Adrenal gland (tissue), 12 donors: ENCODE data around the gene MACROD2. TPM values are rescaled to one million over a fixed set of nuclear protein-coding genes. Genes with fewer than 3 reads are reported as not detected.

ENCODE experiments used
- DNase-seq, 7 donors: peaks; one replicate each; pipeline ENCODE4 v3.0.0-alpha.2; 2019 to 2020
- H3K27ac ChIP-seq, 5 donors: fragments of 200-600 bp; sonication (generic) in 4 of 5; 1 replicate in 3 of 5; 2 replicates in 2 of 5; pipeline versions ENCODE4 v1.5.1 to v1.8.0; 2016 to 2020; ENCODE audit warnings: mild to moderate bottlenecking in 1 of 5
- H3K27me3 ChIP-seq: fragments of 200-600 bp; 2 replicates; pipeline ENCODE4 v1.8.0; 2021
- H3K36me3 ChIP-seq, 2 donors: fragments of 200-600 bp; replicated peaks in 1 of 2; 1 replicate in 1 of 2; 2 replicates in 1 of 2; pipeline versions ENCODE4 v1.5.1 to v1.8.0; 2018 to 2022
- H3K4me1 ChIP-seq, 2 donors: fragments of 200-600 bp; replicated peaks in 1 of 2; 1 replicate in 1 of 2; 2 replicates in 1 of 2; pipeline versions ENCODE4 v1.5.1 to v1.8.0; 2018 to 2021
- H3K4me3 ChIP-seq, 4 donors: fragments of 200-600 bp; sonication (generic) in 3 of 4; one replicate each; pipeline ENCODE4 v1.5.1; 2016 to 2018
- H3K9me3 ChIP-seq, 3 donors: fragments of 200-600 bp; sonication (generic) in 1 of 3; replicated peaks in 1 of 3; 1 replicate in 2 of 3; 2 replicates in 1 of 3; pipeline versions ENCODE4 v1.5.1 to v1.8.0; 2016 to 2021
- POLR2A ChIP-seq, 2 donors: fragments of 450-650 bp; IDR thresholded peaks; one replicate each; pipeline ENCODE4 v1.6.1; 2017; ENCODE audit warnings: antibody characterized with exemption in 2 of 2, mild to moderate bottlenecking in 2 of 2, moderate library complexity in 1 of 2
- WGBS, 4 donors: extraction: QIAGEN DNeasy Blood & Tissue Kit in 2 of 4; methylation state at CpG; one replicate each; pipeline versions ENCODE4 v1.1.5 to v1.1.7; 2013 to 2017; 5-methylcytosine and 5-hydroxymethylcytosine counted together
- intact Hi-C, 2 donors: fragments of 100-400 bp; cut with DNase I; formaldehyde crosslinking; loops; one replicate each; pipeline versions ENCODE4 v1.14.1 to v1.15.0; 2022 to 2023
- polyA plus RNA-seq, 3 donors: library from polyadenylated mRNA; stranded (reverse); fragments of 200-250 nt in 2 of 3; fragments of 350-450 nt in 1 of 3; fragmentation: Illumina TruSeq in 1 of 3; extraction: RNeasy Lipid Tissue Mini Kit (QIAGEN cat#74804) in 1 of 3; gene quantifications; one replicate each; pipeline ENCODE4 v1.2.3, GENCODE V29; 2013 to 2014
- total RNA-seq, 9 donors: library from RNA; depleted of rRNA in 4 of 9; stranded (reverse); fragments of >200 nt in 4 of 9; fragments of 120-200 nt in 1 of 9; fragmentation: NEBNext Ultra II Directional in 1 of 9; extraction: Animal tissue kit (Norgen Biotek cat#: 25700) in 1 of 9; gene quantifications; one replicate each; pipeline versions ENCODE4 v1.1.0 to v1.2.4, GENCODE V29; 2013 to 2023
- TF ChIP-seq, protein P1 (sequence below), 6 experiments: fragments of 450-650 bp in 4 of 6; fragments of 200-600 bp in 2 of 6; sonication (generic) in 1 of 6; IDR thresholded peaks; 1 replicate in 5 of 6; 2 replicates in 1 of 6; pipeline versions ENCODE4 v1.5.1 to v1.8.0; 2016 to 2021; ENCODE audit warnings: antibody characterized with exemption in 6 of 6, mild to moderate bottlenecking in 2 of 6, moderate library complexity in 1 of 6
- donor health status: healthy with polysubstance abuse.
- donor health status: Bipolar disorder and iron deficiency.
- donor health status: DM: yes; HTN: yes; CAD: no.
- donor health status: DM: no; HTN: no; CAD: no.
- donor health status: DM: no; HTN: no; CAD: no.
- donor health status: DM: yes; HTN: yes; CAD: no.

MACROD2 gene
- total and polyA plus RNA-seq, 12 donors = 1.1 to 21.2 (median 6.4) TPM

DNA sequence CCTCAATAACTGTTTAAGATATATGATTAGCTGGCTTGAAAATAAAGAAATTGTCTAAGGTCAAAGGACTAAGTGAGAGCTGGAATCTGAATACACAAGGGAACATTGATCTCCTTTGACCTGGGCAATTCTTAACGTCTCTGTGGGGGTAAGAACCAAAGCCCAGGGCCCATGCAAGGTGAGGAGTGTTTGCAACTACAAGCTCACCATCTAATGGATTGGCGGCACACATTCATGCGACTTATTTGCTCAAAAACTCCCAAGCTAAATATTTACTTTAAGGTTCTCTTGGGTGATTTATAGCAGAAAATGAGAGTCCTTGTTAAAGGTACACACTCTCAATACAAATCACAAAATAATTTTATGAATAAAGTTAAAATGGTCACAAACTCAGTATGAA, 734.1 kb downstream of the MACROD2 start:
- Histone ChIP-seq H3K36me3 (no peaks in the 10 kb centered on the region), H3K4me1 (no peaks in the 10 kb centered on the region), H3K27me3 (no peaks in the 10 kb centered on the region), H3K4me3 (no peak overlapping the region), H3K9me3 (no peaks in the 10 kb centered on the region), H3K27ac (no peak overlapping the region)
- no peak for DNase-seq
- intact Hi-C loops = no loop called here
- 73 to 89% (median 81%) methylated on average over 3 of the region's 3 CpGs for WGBS, 4 donors
- TF ChIP-seq POLR2A (IDR thresholded peaks at IDR 0.05) = no peak
- TF ChIP-seq, protein P1, sequence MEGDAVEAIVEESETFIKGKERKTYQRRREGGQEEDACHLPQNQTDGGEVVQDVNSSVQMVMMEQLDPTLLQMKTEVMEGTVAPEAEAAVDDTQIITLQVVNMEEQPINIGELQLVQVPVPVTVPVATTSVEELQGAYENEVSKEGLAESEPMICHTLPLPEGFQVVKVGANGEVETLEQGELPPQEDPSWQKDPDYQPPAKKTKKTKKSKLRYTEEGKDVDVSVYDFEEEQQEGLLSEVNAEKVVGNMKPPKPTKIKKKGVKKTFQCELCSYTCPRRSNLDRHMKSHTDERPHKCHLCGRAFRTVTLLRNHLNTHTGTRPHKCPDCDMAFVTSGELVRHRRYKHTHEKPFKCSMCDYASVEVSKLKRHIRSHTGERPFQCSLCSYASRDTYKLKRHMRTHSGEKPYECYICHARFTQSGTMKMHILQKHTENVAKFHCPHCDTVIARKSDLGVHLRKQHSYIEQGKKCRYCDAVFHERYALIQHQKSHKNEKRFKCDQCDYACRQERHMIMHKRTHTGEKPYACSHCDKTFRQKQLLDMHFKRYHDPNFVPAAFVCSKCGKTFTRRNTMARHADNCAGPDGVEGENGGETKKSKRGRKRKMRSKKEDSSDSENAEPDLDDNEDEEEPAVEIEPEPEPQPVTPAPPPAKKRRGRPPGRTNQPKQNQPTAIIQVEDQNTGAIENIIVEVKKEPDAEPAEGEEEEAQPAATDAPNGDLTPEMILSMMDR (IDR thresholded peaks at IDR 0.05) = no peak

DNA sequence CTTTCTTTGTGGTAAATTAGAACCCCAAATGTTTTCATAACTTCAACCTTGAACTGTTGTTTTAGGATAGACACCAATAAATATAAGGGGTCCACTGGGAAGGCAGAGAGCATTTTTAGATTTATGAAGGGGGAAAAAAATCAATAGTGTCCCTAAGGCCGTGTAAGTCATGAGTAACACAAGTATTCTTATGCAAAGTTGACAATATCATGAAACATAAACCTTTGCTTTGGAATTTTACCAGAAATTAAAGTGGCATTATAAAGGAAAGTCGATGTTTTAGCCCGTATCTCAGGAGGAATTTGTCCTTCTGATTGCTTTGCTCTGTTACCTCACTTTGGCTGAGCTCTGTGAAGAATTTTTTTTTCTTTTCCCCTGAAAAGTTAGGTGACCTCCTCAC, 737.0 kb downstream of the MACROD2 start:
- H3K4me3 ChIP-seq = no peak overlapping the region
- no peaks in the 10 kb centered on the region for H3K27me3 ChIP-seq
- WGBS, 4 donors = 43 to 63% (median 60%) methylated on average over 3 of the region's 3 CpGs
- no peak for TF ChIP-seq POLR2A (IDR thresholded peaks at IDR 0.05)
- TF ChIP-seq, protein P1 (IDR thresholded peaks at IDR 0.05) = no peak
- no peaks in the 10 kb centered on the region for H3K36me3 ChIP-seq
- H3K27ac ChIP-seq = no peak overlapping the region
- H3K4me1 ChIP-seq = no peaks in the 10 kb centered on the region
- DNase-seq = no peak
- intact Hi-C loops = no loop called here
- H3K9me3 ChIP-seq = no peaks in the 10 kb centered on the region

DNA sequence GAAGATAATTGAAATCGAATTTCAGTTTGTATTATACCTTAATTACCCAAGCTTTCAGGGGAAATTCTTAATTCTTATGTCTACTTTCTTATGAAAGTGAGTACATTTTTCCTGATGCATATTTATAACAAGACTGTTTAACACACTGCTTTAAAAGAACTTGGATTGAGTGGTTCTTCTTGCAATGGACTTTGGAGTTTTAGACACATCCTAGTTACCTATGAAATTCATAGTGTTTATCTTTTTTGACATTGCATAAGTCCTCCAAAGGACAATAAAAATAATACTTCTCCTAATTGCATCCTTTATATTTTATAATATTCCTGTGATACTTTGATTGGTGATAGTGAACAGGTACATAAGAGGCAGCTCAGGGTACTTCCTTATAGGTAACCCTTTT, 737.7 kb downstream of the MACROD2 start:
- Histone ChIP-seq H3K4me1 (no peaks in the 10 kb centered on the region), H3K4me3 (no peak overlapping the region), H3K36me3 (no peaks in the 10 kb centered on the region), H3K9me3 (no peaks in the 10 kb centered on the region), H3K27me3 (no peaks in the 10 kb centered on the region), H3K27ac (no peak overlapping the region)
- intact Hi-C loops = no loop called here
- no peak for TF ChIP-seq POLR2A (IDR thresholded peaks at IDR 0.05)
- TF ChIP-seq, protein P1 (IDR thresholded peaks at IDR 0.05) = no peak
- DNase-seq = no peak
- WGBS, 4 donors = 58 to 87% (median 79%) methylated on average over 1 of the region's 1 CpG

DNA sequence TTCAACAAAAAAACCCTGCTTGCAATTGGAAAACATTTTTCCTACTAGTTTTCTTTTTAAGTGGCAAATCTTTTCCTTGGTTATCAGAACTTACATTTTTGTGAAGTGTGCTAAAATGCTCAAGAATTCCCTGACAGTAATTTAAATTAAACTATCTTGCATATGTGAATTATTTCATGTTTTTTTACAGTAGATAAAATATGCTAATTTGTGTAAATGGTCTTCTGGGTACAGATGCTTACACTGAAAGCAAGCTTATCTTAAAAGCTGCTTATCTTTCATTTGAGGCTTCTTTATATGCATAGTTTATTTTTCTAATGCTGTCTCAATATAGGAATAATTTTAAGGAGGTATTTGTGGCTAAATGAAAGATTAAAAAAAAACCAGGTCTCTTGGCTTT, 745.1 kb downstream of the MACROD2 start:
- Histone ChIP-seq H3K9me3 (no peaks in the 10 kb centered on the region), H3K4me1 (no peaks in the 10 kb centered on the region), H3K27ac (no peak overlapping the region), H3K36me3 (no peaks in the 10 kb centered on the region), H3K4me3 (no peak overlapping the region), H3K27me3 (no peaks in the 10 kb centered on the region)
- no peak for TF ChIP-seq POLR2A (IDR thresholded peaks at IDR 0.05)
- TF ChIP-seq, protein P1 (IDR thresholded peaks at IDR 0.05) = no peak
- DNase-seq = no peak
- intact Hi-C loops = no loop called here
